ENCODE measurements around the gene SMIM32. TPM values are rescaled to one million over a fixed set of nuclear protein-coding genes. Genes with fewer than 3 reads are reported as not detected.

The SMIM32 gene
- total and polyA plus RNA-seq, 2 experiments from 2014 or later: 1.9 to 3.9 TPM

DNA sequence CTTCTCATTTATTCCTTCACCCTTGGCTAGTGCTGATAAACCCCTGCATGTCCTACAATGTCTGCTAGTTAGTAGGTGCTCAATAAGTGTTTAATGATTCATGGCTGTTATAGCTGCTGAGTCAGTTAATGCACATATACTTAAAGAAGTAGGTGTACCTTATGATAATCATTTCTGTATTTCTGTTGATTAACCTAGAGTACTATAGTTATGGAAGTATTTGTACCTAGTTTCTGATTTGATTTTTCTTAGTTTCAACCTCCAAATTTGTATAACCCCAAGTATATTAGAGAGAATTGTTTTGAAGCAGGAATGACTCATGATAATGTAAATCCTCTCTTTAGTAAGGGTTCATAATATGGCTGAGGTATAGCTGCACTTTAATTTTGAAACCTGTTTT, 51.4 kb downstream of the SMIM32 start:
- Histone ChIP-seq H2AFZ (no peak overlapping the region), H3K27me3 (no peaks in the 10 kb centered on the region), H3K9me2 (replicated peaks; ENCODE audit: insufficient read depth) (no peaks in the 10 kb centered on the region), H3K4me1 (ENCODE audit: insufficient read depth) (peaks cover 11% of the 10 kb centered on the region), H3K36me3 (replicated peaks; ENCODE audit: insufficient read depth, low read depth) (no peaks in the 10 kb centered on the region), H3K4me2 (no peak overlapping the region), H4K20me1 (ENCODE audit: insufficient read depth, poor library complexity, severe bottlenecking) (peaks cover 100% of the 10 kb centered on the region), H3K9me3 (ENCODE audit: low read depth) (no peaks in the 10 kb centered on the region), H3K4me3 (no peak overlapping the region), H3K79me2 (peaks cover 100% of the 10 kb centered on the region), H3K27ac (no peak overlapping the region)
- TF ChIP-seq EZH2phosphoT487 (IDR thresholded peaks at IDR 0.05; ENCODE audit: low read depth, severe bottlenecking, unreplicated experiment): no peak
- no peak for TF ChIP-seq EZH2 (IDR thresholded peaks at IDR 0.05; ENCODE audit: borderline replicate concordance)
- DNase-seq (ENCODE audit: low spot score): no peak

Other genes starting within 250 kb of the SMIM32 start
- 25.0 and 29.6 TPM in 2 replicates for gene LECT2, start 238.2 kb downstream of the SMIM32 start, total RNA-seq
- gene LECT2, start 238.2 kb downstream of the SMIM32 start, polyA plus RNA-seq: 6.3 and 12.3 TPM in 2 replicates
- gene TGFBI, start 164.2 kb downstream of the SMIM32 start, total RNA-seq: 316 and 401 TPM in 2 replicates
- 396 and 509 TPM in 2 replicates for gene TGFBI, start 164.2 kb downstream of the SMIM32 start, polyA plus RNA-seq
- 67.4 and 68.8 TPM in 2 replicates for gene SMAD5, start 60.3 kb downstream of the SMIM32 start, total RNA-seq
- 24.1 and 34.4 TPM in 2 replicates for gene SMAD5, start 60.3 kb downstream of the SMIM32 start, polyA plus RNA-seq
- gene TRPC7, start 172.4 kb upstream of the SMIM32 start, total RNA-seq: 0.53 TPM in 1 of 2 replicates, not detected in the other
- gene TRPC7, start 172.4 kb upstream of the SMIM32 start, polyA plus RNA-seq: not detected in 2 replicates